GM19452 (cell line): Measurements from ENCODE around the gene CD200.

Experiments used
- ATAC-seq: cut with Tn5 transposase; IDR thresholded peaks from one replicate; pipeline ENCODE4 v1.9.1; 2021; ENCODE audit not compliant: unreplicated experiment

The CD200 gene

GRCh38 chr3:112331851-112332250 lies 1.1 kb upstream of the CD200 start:
- ATAC-seq = no peak

DNA sequence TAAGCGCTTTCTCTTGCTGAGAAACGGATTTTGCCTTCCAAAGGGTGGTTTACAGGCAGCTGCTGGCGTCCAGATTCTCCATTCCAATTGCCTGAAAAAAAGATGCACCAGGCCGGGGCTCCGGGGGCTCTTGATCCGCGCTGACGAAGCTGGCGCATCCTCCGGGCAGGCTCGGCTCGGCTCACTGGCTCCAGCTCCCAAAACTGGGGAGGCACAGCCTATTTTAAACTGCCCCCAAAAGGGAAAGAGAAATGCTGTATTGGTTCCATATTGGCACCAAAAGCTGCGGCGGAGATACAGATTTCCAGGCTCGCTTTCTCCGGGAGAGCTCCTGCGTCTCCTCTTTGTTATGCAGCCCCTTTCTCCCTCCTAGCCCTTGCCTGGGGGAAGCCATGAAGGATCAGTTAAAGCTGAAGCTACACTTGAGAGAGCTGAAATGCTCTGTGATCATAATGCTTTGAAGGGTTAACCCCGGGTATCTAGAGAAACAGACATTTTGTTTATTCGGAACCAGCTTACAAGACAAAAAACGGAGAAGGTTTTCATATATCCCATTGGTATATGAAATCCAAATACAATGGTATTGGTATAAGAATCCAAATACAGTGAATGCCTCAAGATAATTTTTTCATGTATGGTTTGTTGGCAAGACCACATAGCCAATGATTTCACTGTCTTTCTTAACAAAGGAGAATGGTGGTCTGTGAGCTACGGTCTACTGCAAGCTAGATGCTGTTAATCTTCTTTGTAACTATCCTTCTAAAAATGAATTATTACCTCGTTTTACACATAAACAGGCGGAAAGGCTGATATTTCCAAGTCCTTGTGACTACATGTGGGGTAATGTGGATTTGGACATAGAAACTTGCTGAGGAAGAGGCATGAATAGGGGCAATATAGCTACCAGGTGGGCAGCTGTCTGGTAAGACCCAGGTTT lies 693 bp downstream of the CD200 start:
- ATAC-seq = peak; percentile 53

GRCh38 chr3:112334691-112335433 lies 1.9 kb downstream of the CD200 start:
- no peak for ATAC-seq

GRCh38 chr3:112335434-112335781 lies 2.5 kb downstream of the CD200 start:
- no peak for ATAC-seq

- no peak for ATAC-seq
Observed at GRCh38 chr3:112338021-112338726, 5.2 kb downstream of the CD200 start.

- no peak for ATAC-seq
Observed at GRCh38 chr3:112338727-112339056, 5.7 kb downstream of the CD200 start.

GRCh38 chr3:112339134-112339533 lies 6.2 kb downstream of the CD200 start:
- no peak for ATAC-seq

DNA sequence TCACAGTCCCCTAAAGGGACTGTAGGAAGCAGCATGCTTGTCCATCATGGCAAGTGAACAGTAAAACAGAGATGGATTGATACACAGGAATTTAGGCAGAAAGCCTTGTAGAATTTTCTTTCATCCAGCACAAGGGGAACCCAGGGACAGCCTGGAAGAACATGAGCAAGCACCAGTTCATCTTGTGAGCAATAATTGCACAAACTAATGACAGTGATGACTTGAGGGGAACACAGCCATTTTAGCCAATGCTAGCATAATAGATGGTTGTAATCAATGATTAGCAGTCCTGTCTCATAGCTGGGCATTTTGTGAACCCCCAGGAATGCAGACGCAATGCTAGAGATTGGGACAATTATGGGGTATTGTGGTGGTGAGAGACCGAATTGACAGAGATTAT lies 6.7 kb downstream of the CD200 start:
- no peak for ATAC-seq

DNA sequence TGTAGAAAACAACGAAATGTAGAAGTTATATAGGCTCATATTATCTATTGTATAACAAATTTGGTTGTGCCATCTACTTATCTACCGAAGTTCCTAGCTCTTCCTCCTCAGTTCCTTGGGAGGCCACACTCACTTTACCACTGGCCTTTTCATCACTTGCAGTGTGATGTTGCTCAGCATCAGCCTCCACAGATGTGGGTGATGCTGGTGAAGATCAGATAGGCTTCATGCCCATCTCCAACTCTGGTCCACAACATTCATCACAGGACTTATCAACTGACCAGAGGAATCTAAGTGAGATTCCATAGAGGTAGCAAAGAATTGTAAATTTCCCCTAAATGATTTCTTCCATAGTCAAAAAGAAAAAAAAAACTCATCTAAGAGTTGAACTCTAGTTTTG lies 8.4 kb downstream of the CD200 start:
- no peak for ATAC-seq

DNA sequence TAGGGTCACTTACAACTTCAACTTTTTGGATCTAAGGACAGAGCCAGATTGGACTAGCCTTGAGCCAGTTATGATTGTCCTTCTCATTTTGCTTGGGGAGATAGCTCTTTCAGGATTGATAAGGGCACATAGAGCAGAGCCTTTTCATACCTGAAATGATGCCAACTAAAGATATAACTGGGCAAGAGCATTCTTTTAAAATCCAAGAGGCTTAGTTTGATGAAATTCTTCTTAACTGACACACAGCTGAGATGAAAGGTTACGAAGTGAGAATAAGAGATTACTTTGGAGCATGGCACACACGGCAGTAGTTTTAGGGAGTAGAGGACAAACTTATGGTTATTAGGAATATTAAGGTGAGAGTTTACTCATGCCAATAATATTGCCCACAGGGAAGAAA lies 12.7 kb downstream of the CD200 start:
- ATAC-seq = no peak

DNA sequence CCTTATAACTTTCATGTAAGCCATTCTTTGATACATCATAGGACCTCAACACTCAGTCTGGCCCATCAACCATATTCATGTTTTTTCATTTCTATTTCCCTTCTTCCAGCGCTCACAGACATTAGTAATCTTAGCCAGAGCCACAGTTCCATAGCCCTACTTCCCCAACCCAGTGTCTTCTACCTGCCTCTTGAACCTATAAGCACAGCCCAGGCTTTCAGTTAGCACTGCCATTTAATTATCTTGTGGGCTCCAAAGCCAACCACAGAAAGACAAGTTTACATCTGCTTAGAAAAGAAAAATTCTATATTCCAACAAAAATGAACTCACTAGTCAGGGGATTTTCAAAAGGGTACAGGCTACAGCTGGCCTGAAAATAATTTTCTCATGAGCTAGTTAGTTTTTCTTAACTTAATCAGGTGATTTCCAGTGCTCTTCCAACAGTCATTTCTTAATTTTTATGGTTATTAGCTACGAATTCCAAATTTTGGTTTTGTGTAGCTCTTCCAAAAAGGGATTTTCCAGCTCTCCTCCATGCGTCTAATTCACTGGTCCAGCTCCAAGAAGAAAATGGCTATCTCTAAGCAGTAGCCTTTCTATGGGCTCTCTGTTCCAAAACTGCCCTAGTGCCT lies 13.7 kb downstream of the CD200 start:
- no peak for ATAC-seq

DNA sequence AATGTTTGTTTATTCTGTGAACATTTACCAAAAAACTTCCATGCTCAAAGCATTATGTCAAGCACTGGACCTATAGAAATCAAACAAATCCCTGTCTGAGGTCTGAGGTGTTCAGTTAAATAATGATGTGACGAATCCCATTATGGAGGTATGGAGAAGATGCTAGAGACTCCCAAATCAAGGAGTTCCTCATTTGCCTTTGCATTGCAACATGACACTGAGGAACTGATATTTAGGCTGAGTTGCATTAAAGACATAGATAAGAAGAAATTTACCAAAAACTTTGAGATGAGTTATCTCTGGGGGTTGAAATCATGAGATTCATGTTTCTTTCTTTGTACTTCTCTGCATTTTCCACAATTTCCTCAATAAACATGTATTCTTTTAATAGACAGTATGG lies 16.0 kb downstream of the CD200 start:
- no peak for ATAC-seq

- ATAC-seq = no peak
Observed at GRCh38 chr3:112349557-112349956, 16.6 kb downstream of the CD200 start.

DNA sequence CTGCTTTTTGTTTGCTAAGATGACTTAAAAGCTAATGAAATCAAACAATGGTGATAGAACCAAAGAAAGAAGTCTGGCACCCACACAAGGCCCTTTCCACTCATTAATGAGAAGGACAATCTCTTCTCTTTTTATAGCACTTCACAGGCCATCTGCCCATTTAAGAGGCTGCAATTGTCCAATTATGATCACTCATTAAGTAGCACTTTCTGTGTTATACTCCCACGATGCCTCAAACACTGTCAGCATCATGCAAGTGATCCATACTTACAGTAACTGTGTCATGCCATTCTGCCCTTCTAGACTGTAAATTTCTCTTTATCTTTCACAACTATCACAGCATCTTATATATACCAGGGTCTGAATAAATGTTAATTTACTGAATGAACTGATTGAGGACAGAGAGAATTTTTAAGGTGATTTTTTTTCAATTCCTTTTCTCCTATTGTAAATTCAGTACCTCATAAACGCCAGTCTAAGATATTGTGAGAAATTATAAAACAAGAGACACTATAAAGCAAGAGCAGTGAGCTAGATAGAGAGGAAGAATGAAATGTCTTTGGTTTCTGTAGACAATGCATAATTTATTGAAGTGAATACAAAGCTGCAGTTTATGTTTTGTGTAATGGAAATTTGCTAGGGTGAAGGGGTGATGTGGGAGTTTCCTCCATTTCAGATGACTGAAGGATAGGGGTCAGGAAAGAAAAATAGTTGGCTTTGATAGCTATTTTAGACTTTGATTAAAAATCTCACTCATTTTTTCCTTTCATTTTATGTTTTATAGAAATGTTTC lies 17.3 kb downstream of the CD200 start:
- ATAC-seq = no peak

GRCh38 chr3:112351036-112351435 lies 18.1 kb downstream of the CD200 start:
- ATAC-seq = no peak

- no peak for ATAC-seq
Observed at GRCh38 chr3:112351823-112352222, 18.9 kb downstream of the CD200 start.

GRCh38 chr3:112352720-112353119 lies 19.8 kb downstream of the CD200 start:
- no peak for ATAC-seq

GRCh38 chr3:112353365-112353764 lies 20.4 kb downstream of the CD200 start:
- no peak for ATAC-seq

- no peak for ATAC-seq
Observed at GRCh38 chr3:112354642-112355306, 21.8 kb downstream of the CD200 start.

GRCh38 chr3:112355307-112355687 lies 22.3 kb downstream of the CD200 start:
- no peak for ATAC-seq
